GM19328 (cell line): ENCODE results near the gene MAB21L3.
"Not testable (repeated sequence)": the region's sequence is repeated elsewhere in the genome, so short reads cannot be mapped to it uniquely, and the experiment has no call there.

ENCODE experiments used
- ATAC-seq: cut with Tn5 transposase; IDR thresholded peaks from one replicate; pipeline ENCODE4 v1.9.1; 2021; ENCODE audit warnings: mild to moderate bottlenecking, moderate library complexity; ENCODE audit not compliant: unreplicated experiment

MAB21L3 gene

DNA sequence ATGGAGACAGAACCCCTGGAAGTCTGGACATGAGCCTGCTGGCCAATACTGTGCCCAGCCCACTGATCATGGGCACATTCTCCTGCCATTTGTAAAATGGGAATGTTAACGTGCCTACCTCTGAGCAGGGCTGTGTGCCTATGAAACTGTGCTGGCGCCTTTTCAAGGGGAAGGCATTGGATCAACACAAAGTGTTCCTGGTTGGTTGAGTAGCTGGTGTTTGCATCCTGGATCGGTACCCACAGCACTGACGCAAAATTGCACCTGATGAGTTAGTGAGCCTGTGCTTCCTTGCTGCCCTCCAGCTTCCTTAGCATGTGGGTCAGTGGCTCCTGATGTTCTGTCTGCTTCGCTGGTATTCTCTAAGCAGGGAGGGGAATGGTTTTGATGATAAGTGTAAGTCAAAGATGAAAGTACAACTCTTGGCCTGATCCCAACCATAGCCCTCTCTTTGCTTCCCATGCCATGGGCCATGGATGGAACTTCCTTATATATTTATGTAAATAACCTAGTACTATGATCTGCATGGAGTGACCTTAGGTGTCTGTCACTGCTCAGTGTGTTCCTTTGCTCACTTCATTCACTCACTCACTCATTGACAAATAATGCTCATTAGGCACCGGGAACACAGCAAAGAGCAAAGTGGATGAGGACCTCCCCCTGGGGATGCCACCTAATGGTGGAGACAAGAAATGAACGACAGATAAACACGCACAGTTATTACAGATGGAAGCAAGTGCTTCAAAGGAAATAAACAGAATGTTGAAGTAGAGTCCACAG, 22.7 kb downstream of the MAB21L3 start:
- no peak for ATAC-seq

DNA sequence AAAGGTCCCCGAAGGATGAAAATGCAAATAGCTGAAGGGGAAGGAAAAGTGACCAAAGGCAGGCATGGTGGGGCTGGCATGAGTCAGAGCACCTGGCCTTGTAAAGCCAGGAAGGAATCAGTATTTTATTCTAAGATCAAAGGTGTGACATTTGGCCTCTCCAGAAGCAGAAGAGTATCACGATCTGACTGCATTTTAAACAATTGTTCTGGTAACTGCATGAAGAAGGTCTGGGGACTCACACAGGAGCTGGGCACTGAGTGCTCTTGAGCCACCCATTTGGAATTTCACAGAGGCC, 23.2 kb downstream of the MAB21L3 start:
- ATAC-seq: no peak

DNA sequence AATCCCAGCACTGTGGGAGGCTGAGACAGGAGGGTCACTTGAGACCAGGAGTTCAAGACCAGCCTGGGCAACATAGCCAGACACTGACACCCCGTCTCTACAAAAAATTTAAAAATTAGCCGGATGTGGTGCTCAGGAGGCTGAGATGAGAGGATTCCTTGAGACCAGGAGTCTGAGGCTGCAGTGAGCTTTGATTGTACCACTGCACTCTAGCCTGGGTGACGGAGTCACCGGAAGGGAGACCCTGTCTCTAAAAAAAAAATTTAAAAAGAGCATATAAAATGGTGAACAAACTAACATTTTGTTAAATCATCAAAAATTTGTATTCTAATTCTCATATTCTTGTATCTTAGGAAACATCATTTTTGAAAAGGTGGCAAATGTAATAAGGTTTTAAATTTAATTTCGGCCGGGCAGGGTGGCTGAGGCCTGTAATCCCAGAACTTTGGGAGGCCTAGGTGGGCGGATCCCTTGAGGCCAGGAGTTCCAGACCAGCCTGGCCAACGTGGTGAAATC, 27.1 kb downstream of the MAB21L3 start:
- no peak for ATAC-seq

DNA sequence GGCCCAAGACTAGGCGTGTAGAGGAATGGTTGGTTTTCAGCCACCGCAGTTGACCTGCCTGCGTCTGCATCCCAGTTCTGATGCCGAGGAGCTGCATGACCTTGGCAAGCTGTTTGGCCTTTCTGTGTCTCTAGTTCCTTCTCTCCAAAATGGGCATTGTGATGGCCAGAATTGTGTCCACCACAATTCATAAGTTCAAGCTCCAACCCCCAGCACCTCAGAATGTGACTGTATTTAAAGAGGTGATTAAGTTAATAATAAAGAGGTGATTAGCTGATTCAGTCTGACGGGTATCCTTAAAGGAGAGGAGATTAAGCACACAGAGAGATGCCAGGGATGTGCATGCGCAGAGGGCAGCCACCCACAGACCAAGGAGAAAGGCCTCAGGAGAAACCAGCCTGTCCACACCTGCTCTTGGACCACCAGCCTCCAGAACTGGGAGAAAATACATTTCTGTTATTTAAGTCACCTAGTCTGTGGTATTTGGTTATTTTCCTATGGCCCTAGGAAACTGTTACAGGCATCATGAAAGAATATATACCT, 28.5 kb downstream of the MAB21L3 start:
- ATAC-seq: no peak

DNA sequence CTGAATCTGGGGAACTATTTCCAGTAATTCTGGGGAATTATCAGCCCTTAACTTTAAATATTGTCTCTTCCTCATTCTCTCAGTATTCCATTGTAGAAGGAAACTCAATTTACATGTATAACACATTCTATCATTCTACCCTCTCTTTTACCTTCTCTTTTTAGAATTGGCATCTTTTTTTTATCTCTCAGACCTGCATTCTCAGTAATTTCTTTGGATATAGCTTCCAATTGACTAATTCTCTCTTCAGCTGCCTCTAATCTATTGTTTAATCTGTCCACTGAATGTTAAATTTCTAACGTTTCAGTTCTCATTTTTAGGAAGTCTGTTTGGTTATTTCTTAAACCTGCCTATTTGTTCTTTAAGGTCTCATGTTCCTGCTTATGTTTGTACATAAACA, 33.0 kb downstream of the MAB21L3 start:
- ATAC-seq: no peak

DNA sequence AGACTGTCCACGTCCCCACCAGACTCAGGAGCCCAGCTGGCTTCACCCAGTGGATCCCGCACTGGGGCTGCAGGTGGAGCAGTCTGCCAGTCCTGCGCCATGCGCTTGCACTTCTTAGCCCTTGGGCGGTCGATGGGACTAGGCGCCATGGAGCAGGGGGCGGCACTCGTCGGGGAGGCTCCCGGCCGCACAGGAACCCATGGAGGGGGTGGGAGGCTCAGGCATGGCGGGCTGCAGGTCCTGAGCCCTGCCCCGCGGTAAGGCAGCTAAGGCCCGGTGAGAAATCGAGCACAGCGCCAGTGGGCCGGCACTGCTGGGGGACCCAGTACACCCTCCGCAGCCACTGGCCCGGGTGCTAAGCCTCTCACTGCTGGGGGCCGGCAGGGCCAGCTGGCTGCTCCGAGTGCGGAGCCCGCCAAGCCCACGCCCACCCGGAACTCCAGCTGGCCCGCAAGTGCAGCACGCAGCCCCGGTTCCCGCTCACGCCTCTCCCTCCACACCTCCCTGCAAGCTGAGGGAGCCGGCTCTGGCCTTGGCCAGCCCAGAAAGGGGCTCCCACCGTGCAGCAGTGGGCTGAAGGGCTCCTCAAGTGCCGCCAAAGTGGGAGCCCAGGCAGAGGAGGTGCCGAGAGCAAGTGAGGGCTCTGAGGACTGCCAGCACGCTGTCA, 35.4 kb downstream of the MAB21L3 start:
- not testable (repeated sequence) for ATAC-seq

DNA sequence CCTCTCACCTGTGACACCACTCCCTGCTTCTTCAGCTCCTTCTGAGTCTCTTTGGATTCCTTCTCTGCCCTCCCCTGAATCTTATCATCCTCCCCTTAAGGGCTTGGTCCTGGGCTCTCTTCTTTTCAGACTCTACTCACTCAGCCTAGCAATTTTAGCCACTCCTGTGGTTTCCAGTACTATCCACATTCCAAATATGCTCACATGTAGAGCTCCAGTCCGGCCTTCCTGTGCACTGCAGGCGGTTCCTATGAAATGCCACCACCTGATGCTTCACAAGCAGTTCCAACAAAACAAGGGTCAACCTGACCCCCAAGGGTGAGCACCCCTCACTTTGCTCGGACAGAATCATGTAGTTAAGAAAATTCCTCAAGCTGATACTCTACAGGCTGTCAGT, 35.9 kb downstream of the MAB21L3 start:
- no peak for ATAC-seq

DNA sequence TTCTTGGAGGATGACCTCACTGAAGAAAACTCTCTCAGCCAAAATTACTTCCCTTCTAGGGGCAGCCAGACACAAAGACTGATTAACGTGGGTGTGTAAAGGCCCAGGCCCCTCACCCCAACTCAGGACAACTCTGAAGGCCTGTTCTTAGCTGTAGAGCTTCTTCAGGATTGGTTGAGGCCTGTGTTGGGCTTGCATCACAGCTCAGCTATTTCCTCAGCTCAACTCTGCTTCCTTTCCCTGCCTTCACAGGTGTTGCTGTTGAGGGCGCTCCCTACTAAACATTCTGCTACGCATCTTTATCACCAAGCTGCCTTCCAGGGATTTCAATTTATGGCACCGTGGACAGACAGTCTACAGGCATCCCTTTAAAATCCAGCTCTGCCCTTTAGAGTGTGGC, 36.8 kb downstream of the MAB21L3 start:
- ATAC-seq: no peak

DNA sequence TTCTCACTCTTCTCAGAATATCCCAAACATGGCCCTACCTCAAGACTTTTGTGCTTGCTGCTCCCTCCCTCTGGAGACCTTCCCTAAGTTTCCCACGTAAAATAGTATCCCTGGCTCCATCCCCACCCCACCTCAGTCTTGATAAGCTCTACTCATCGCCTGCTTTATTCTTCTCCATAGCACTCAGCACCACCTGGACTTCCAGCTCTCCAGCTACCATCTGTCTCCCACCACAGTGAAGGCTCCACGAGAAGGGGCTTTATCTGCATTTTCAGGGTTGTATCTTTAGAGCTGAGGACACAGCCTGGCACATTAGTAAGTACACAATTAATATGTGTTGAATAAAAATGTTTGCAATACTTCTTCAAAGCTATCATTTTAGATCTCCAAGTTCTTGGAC, 37.8 kb downstream of the MAB21L3 start:
- no peak for ATAC-seq

DNA sequence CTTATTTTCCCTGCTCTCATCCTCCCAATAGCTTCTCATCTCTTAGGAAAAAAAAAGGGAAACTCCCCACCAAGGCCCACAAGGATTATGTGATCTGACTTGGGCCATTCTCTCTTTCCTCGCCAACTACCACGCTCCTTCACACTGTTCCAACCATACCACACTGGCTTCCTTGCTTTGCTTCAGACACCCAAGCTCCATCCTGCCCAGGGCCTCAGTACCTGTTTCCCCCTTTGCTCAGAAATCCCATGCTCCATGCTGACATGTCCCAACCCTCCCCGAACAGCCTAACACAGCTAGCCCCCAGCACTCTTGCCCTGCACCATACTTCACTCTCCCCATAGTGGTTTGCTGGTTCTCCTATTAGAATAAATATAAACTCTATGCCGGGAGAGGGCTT, 39.2 kb downstream of the MAB21L3 start:
- ATAC-seq: no peak

DNA sequence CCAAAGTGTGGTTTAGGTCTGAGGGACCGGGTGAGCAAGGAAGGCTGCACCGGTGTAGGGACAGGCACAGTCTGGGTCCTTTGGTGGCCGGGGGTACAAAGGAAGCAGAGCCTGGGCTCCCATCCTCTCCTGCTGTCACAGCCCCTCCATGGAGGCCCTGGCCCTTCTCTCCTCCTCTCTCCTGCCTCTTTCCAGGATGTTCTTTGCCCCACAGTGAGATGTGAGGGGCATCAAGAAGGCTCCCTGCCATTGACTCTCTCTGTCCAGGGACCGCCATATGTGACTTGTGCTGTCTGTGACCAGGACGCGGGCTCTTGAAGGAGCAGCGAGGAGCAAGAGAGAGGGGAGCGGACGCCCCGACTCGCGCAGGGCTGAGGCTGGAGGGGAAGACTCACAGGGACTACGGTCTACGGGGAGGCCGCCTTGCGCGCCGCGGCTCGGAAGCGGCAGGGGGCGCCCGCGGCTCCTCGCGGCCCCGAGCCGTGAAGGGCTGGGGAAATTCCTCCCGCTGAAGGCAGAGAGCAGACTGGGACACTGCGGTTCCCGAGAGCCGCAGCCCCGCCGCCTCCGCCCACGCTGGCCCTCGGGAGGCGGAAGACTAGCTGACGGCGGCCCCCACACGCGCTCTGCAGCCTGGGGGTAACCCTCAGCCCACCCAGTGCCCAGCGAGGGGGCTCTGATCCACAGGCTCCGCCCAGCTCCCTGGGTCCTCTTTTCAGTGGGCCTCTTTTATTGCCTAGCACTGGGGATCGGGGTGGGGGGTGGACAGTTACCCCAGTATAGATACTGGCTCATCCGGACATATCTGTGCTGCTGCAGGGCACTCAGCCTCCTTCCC, 40.8 kb downstream of the MAB21L3 start:
- ATAC-seq: peak; percentile 97

DNA sequence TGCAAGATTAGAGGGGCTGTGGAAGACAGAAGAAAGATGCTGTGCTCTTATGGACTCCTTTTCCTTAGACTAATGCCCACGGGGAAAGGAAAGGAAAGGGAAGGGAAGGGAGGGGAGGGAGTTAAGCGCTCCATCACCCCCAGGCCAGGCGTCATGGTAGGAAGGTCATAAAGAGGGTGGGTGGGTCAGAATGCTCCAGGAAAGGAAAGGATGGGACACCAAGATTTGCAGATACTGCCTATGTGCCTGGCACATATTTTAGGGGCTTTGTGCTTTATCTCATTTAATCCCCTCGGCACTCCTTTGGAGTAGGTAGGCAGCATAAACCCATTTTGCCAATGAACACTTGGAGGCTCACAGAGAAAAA, 41.4 kb downstream of the MAB21L3 start:
- ATAC-seq: no peak

DNA sequence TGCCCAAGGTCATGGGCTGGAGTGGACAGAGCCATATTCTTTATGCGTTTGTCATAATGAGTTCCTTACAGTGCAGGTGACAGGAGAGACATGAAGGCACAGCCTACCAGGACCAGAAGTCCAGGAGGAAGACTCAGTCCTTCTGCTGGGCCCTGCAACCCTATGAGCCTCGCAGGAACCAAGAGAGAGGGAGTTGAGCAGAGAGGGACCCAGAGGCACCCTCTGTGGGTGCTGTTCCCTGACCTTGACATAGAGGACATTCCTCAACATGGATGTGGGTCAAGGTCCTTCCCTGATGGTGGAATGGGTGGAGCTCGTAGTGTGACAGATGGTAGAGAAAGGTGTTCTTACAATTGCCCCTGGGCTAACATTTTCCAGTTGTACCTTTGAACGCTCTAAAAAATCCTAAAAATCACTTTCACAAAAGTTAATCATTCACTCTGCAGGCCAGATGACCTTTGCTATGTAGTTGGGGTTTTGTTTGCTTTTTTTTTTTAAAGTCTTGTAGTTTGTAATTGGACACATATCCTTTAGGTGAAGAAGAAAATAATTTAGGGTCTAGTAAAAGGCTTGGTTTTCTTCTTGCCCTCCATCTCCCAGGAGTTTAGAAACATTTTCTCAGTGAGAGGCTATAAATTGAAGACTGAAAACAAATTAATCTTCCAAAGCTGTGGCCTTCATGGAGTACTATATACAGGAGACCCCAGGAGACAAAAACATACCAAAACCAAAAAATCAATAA, 41.9 kb downstream of the MAB21L3 start:
- ATAC-seq: no peak

DNA sequence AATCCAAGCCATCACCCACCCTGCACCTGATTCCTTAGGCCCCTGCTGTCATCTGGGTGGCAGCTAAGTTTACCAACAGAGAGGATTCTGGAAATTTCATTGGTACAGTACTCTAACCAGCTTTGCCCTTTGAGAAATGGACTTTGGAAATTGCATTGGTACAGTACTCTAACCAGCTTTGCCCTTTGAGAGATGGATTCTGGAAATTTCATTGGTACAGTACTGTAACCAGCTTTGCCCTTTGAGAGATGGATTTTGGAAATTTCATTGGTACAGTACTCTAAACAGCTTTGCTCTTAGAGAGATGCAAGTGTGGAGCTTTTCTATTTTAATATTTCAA, 42.5 kb downstream of the MAB21L3 start:
- no peak for ATAC-seq

DNA sequence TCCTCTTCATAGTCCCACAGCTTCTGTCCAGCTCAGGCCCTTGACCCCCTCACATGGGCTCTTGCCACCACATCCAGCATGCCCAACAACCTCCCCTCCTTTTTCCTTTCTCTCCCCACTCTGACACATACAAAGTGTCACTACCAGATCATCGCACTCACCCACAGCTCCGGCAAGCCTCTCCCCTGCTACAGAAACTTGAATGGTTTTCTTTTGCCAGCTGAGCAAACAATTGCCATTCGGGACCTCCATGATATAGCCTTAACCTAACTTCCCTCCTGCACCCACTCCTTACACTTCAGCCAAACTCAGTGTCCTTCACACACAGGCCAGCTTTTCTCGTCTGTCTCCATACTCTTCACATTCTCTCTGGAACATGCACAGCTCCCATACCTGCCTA, 43.3 kb downstream of the MAB21L3 start:
- no peak for ATAC-seq

DNA sequence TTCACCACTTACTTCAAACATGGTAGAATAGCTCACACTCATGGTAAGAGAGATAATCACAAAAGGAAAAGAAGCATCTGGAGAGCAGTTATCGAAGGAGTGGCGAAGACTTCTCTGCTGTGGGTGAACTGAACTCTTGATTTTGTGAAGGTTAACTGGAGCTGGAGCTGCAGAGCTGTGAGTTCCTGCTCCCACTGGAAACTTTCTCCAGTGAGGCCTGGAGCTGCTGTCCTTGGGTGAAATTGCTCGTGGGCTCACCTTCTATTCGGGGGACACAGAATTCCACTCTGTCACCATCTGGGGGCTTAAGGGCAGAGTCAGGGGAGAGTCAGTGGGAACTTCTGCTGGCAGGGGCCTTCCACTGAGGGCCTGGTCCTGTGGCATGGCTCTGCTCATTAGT, 45.9 kb downstream of the MAB21L3 start:
- no peak for ATAC-seq

DNA sequence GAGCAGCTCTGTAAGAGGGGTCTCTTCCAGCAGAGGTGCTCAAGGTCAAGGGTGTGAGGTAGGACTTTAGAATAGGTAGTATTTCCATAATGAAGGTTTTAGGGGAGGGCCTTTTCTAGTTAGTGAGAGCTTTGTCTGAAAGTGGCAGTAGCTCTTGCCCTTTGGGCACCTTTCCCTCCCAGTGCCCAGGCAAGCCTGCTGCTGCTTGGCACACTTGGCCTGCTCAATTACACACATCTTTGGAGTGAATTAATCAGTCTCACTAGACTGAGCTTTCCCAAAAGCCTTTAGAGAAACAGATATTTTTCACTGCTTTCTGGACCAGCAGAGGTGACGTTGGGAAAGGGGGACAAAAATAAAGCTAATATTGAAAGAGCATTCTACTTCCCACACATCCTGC, 48.0 kb downstream of the MAB21L3 start:
- no peak for ATAC-seq

DNA sequence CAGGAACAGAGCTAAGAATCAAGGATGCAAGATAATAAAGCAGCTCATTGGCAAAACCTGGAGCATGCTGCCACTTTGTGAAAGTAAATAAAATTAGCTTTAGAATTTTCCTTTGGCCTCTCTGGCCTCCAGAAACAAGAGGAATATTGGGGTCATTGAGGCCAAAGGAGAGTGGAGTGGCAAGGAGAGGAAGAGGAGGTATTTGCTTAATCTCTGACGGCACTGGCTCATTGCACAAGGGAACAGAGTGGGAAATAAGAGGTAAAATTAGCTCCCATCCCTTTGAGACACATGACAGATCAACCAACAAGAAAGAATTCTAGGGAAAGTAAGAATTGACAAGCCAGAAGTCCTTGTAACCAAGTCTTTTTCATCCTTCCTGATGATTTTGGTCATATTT, 48.4 kb downstream of the MAB21L3 start:
- ATAC-seq: no peak

DNA sequence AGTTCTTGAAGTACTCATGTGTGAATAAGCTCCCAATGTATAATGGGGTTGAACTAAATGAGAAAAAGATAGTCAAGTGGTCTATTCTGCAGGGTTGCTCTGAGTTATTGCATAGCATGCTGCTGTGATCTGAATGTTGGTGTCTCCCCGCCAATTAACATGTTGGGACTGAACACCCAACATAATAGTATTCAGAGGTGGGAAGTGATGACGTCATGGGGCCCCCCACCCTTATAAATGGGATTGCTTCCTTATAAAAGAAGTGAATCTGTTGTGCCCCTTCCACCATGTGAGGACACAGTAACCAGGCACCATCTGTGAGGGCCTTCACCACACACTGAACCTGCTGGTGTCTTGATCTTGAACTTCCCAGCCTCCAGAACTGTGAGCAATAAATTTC, 50.2 kb downstream of the MAB21L3 start:
- no peak for ATAC-seq

DNA sequence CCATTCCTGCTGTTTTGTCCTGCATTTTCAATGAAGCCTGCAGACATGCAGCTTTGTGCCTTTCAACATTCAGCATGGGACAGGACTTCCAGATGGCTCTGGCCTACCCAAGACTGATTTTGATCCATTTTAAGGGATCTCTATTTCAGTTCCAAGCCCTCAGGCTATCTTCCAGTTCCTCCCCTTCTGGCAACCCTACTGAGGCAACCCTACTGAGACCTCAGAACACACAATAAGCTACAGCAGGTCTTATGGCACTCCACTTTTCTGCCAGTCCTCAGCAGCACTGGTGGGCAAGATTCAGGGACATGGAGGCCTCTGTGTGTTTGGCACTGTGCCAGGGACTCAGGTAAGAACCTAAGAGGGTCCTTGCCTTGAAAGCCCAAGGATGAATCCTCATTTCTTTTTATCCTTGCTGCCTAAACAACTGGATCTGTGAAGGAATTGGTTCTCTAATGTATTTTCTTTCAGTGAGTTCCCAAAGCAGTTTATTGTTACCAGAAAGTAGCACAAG, 50.7 kb downstream of the MAB21L3 start:
- ATAC-seq: no peak

DNA sequence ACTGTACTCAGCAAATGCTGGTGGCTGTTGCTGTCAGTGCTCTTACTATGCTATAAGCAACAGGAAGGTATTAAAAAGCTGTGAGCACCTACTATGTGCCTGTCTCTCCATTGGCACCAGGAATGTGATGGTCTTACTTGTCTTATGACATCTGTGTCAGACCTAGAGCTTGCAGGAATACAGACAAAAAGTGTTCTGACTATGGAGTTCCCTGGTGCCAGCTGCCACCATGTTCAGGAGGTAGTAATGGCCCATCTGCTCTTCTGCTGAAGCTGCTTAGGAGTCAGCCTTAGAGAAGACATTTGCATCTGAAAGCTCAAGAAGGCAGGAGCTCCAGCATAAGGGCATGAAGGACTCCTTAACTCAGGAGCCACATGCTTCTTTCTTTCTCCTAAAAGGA, 52.3 kb downstream of the MAB21L3 start:
- no peak for ATAC-seq
